Measurements from ENCODE around the gene PSMB4. TPM values are rescaled to one million over a fixed set of nuclear protein-coding genes. Genes with fewer than 3 reads are reported as not detected.
"Not testable (repeated sequence)": the region's sequence is repeated elsewhere in the genome, so short reads cannot be mapped to it uniquely, and the experiment has no call there.

The PSMB4 gene
- total RNA-seq, 1 donor from 2014 or later: 280 TPM

GRCh38 chr1:151425103-151425502 is 25.7 kb downstream of the PSMB4 start:
- DNase-seq (ENCODE audit: extremely low spot score, unreplicated experiment): no peak
- peak overlapping the region; percentile 14 for H3K27ac Mint-ChIP-seq (ENCODE audit: unreplicated experiment)
- no peak overlapping the region for H3K4me3 Mint-ChIP-seq (ENCODE audit: unreplicated experiment)
- peaks cover 72% of the 10 kb centered on the region for H3K36me3 Mint-ChIP-seq (ENCODE audit: unreplicated experiment)
- H3K4me1 Mint-ChIP-seq (ENCODE audit: unreplicated experiment): no peaks in the 10 kb centered on the region
- no peaks in the 10 kb centered on the region for H3K9me3 Mint-ChIP-seq (ENCODE audit: unreplicated experiment)
- no peaks in the 10 kb centered on the region for H3K27me3 Mint-ChIP-seq (ENCODE audit: unreplicated experiment)
- TF ChIP-seq, protein P1, sequence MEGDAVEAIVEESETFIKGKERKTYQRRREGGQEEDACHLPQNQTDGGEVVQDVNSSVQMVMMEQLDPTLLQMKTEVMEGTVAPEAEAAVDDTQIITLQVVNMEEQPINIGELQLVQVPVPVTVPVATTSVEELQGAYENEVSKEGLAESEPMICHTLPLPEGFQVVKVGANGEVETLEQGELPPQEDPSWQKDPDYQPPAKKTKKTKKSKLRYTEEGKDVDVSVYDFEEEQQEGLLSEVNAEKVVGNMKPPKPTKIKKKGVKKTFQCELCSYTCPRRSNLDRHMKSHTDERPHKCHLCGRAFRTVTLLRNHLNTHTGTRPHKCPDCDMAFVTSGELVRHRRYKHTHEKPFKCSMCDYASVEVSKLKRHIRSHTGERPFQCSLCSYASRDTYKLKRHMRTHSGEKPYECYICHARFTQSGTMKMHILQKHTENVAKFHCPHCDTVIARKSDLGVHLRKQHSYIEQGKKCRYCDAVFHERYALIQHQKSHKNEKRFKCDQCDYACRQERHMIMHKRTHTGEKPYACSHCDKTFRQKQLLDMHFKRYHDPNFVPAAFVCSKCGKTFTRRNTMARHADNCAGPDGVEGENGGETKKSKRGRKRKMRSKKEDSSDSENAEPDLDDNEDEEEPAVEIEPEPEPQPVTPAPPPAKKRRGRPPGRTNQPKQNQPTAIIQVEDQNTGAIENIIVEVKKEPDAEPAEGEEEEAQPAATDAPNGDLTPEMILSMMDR (IDR thresholded peaks at IDR 0.05): no peak

DNA sequence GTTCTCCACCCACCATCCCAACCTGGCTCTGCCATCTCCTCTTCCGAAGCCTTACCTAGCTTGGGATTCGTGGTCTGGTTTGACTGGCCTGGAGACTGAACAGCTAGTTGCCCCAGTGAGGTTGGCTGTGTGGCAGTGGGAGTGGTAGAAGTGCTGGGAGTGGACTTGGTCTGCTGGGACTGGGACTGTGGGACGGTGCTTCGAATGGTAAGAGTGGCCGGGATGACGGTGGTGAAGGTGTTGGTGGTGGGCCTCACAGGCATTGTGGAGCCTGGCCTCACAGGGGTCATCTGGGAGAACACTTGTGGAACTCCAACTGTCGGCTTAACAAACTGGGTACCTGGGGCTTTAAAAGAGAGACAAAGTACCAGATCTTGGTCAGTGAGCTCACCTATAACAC is 28.7 kb downstream of the PSMB4 start:
- TF ChIP-seq, protein P1 (IDR thresholded peaks at IDR 0.05): no peak
- DNase-seq (ENCODE audit: extremely low spot score, unreplicated experiment): no peak
- H3K27ac Mint-ChIP-seq (ENCODE audit: unreplicated experiment): no peak overlapping the region
- no peaks in the 10 kb centered on the region for H3K27me3 Mint-ChIP-seq (ENCODE audit: unreplicated experiment)
- H3K4me3 Mint-ChIP-seq (ENCODE audit: unreplicated experiment): no peak overlapping the region
- no peaks in the 10 kb centered on the region for H3K4me1 Mint-ChIP-seq (ENCODE audit: unreplicated experiment)
- peaks cover 57% of the 10 kb centered on the region for H3K36me3 Mint-ChIP-seq (ENCODE audit: unreplicated experiment)
- H3K9me3 Mint-ChIP-seq (ENCODE audit: unreplicated experiment): no peaks in the 10 kb centered on the region

DNA sequence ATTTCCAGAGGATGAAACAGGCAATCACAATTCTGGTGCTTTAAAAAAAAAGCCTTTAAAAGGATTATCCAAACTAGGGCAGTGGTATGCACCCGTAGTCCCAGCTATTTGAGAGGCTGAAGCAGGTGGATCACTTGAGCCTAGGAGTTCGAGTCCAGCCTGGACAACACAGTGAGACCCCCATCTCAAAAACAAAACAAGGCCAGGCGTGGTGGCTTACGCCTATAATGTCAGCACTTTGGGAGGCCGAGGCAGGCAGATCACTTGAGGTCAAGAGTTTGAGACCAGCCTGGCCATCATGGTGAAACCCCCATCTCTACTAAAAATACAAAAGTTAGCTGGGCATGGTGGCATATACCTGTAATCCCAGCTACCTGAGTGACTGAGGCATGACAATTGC is 34.5 kb downstream of the PSMB4 start:
- H3K4me3 Mint-ChIP-seq (ENCODE audit: unreplicated experiment); H3K4me1 Mint-ChIP-seq (ENCODE audit: unreplicated experiment); H3K27me3 Mint-ChIP-seq (ENCODE audit: unreplicated experiment); H3K27ac Mint-ChIP-seq (ENCODE audit: unreplicated experiment); H3K9me3 Mint-ChIP-seq (ENCODE audit: unreplicated experiment); DNase-seq (ENCODE audit: extremely low spot score, unreplicated experiment): not testable (repeated sequence)
- H3K36me3 Mint-ChIP-seq (ENCODE audit: unreplicated experiment): peaks cover 11% of the 10 kb centered on the region

DNA sequence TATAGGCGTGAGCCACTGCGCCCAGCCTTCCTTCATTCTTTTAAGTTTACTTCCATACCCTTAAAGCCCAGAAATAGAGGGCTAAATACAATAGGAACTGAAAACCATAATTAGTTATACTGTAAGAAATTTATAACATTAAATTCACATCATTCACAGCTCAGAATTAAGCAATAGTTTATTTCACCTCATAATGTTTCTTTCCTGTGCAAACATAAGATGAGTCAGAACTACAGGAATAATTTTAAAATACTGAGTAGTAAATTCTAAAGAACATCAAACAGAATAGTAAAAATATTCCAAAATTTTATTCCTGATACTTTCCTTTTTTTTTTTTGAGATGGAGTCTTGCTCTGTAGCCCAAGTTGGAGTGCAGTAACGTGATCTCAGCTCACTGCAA is 35.8 kb downstream of the PSMB4 start:
- DNase-seq (ENCODE audit: extremely low spot score, unreplicated experiment): no peak
- no peaks in the 10 kb centered on the region for H3K9me3 Mint-ChIP-seq (ENCODE audit: unreplicated experiment)
- H3K4me1 Mint-ChIP-seq (ENCODE audit: unreplicated experiment): peaks cover 9% of the 10 kb centered on the region
- TF ChIP-seq, protein P1 (IDR thresholded peaks at IDR 0.05): no peak
- peaks cover 2% of the 10 kb centered on the region for H3K36me3 Mint-ChIP-seq (ENCODE audit: unreplicated experiment)
- no peak overlapping the region for H3K4me3 Mint-ChIP-seq (ENCODE audit: unreplicated experiment)
- H3K27ac Mint-ChIP-seq (ENCODE audit: unreplicated experiment): no peak overlapping the region
- no peaks in the 10 kb centered on the region for H3K27me3 Mint-ChIP-seq (ENCODE audit: unreplicated experiment)

- peaks cover 14% of the 10 kb centered on the region for H3K4me1 Mint-ChIP-seq (ENCODE audit: unreplicated experiment)
- peaks cover 2% of the 10 kb centered on the region for H3K36me3 Mint-ChIP-seq (ENCODE audit: unreplicated experiment)
- no peak overlapping the region for H3K27ac Mint-ChIP-seq (ENCODE audit: unreplicated experiment)
- H3K9me3 Mint-ChIP-seq (ENCODE audit: unreplicated experiment): no peaks in the 10 kb centered on the region
- TF ChIP-seq, protein P1 (IDR thresholded peaks at IDR 0.05): no peak
- no peak for DNase-seq (ENCODE audit: extremely low spot score, unreplicated experiment)
- H3K27me3 Mint-ChIP-seq (ENCODE audit: unreplicated experiment): no peaks in the 10 kb centered on the region
- H3K4me3 Mint-ChIP-seq (ENCODE audit: unreplicated experiment): no peak overlapping the region
Observed at GRCh38 chr1:151436985-151437384, 37.6 kb downstream of the PSMB4 start.

GRCh38 chr1:151437396-151437795 is 38.0 kb downstream of the PSMB4 start:
- peaks cover 14% of the 10 kb centered on the region for H3K4me1 Mint-ChIP-seq (ENCODE audit: unreplicated experiment)
- not testable (repeated sequence) for H3K4me3 Mint-ChIP-seq (ENCODE audit: unreplicated experiment); H3K27ac Mint-ChIP-seq (ENCODE audit: unreplicated experiment); H3K27me3 Mint-ChIP-seq (ENCODE audit: unreplicated experiment); H3K9me3 Mint-ChIP-seq (ENCODE audit: unreplicated experiment); H3K36me3 Mint-ChIP-seq (ENCODE audit: unreplicated experiment); DNase-seq (ENCODE audit: extremely low spot score, unreplicated experiment)

Data from osteocyte (in vitro differentiated cells).